ENCODE data around the gene C8A. TPM values are rescaled to one million over a fixed set of nuclear protein-coding genes. Genes with fewer than 3 reads are reported as not detected.

C8A gene
- total RNA-seq, 1 donor from 2014 or later: not detected

- H3K27ac ChIP-seq: no peak overlapping the region
- H3K9me3 ChIP-seq: no peaks in the 10 kb centered on the region
- no peak for DNase-seq (ENCODE audit: extremely low spot score in 2 of 2)
- H3K4me3 ChIP-seq: no peak overlapping the region
- intact Hi-C loops (cut with DNase I): no loop called here
- H3K4me1 ChIP-seq: no peaks in the 10 kb centered on the region
- no peaks in the 10 kb centered on the region for H3K27me3 ChIP-seq
- H3K36me3 ChIP-seq: no peaks in the 10 kb centered on the region
- TF ChIP-seq POLR2A (IDR thresholded peaks at IDR 0.05) (no peak), POLR2AphosphoS5 (IDR thresholded peaks at IDR 0.05; ENCODE audit: insufficient read depth in 1 of 2, low read depth in 1 of 2) (no peak), CTCF (IDR thresholded peaks at IDR 0.05) (no peak)
Measured at GRCh38 chr1:56835657-56836056, 18.9 kb upstream of the C8A start.

GRCh38 chr1:56836359-56836758, 18.2 kb upstream of the C8A start:
- Histone ChIP-seq H3K4me1 (no peaks in the 10 kb centered on the region), H3K4me3 (no peak overlapping the region), H3K27ac (no peak overlapping the region), H3K36me3 (no peaks in the 10 kb centered on the region), H3K27me3 (no peaks in the 10 kb centered on the region), H3K9me3 (no peaks in the 10 kb centered on the region)
- TF ChIP-seq CTCF (IDR thresholded peaks at IDR 0.05) (no peak), POLR2A (IDR thresholded peaks at IDR 0.05) (no peak), POLR2AphosphoS5 (IDR thresholded peaks at IDR 0.05; ENCODE audit: insufficient read depth in 1 of 2, low read depth in 1 of 2) (no peak)
- DNase-seq (ENCODE audit: extremely low spot score in 2 of 2): peak in 1 of 2 donors; percentile 64
- intact Hi-C loops (cut with DNase I): no loop called here

- Histone ChIP-seq H3K36me3 (no peaks in the 10 kb centered on the region), H3K4me1 (no peaks in the 10 kb centered on the region), H3K9me3 (no peaks in the 10 kb centered on the region), H3K27me3 (no peaks in the 10 kb centered on the region), H3K4me3 (no peak overlapping the region), H3K27ac (no peak overlapping the region)
- peak in 1 of 2 donors; percentile 58 for DNase-seq (ENCODE audit: extremely low spot score in 2 of 2)
- intact Hi-C loops (cut with DNase I): no loop called here
- TF ChIP-seq POLR2AphosphoS5 (IDR thresholded peaks at IDR 0.05; ENCODE audit: insufficient read depth in 1 of 2, low read depth in 1 of 2) (no peak), POLR2A (IDR thresholded peaks at IDR 0.05) (no peak), CTCF (IDR thresholded peaks at IDR 0.05) (no peak)
Measured at GRCh38 chr1:56837244-56837939, 17.2 kb upstream of the C8A start.

GRCh38 chr1:56838759-56839158, 15.8 kb upstream of the C8A start:
- Histone ChIP-seq H3K9me3 (no peaks in the 10 kb centered on the region), H3K4me3 (no peak overlapping the region), H3K27ac (no peak overlapping the region), H3K36me3 (no peaks in the 10 kb centered on the region), H3K27me3 (no peaks in the 10 kb centered on the region), H3K4me1 (no peaks in the 10 kb centered on the region)
- no peak for TF ChIP-seq POLR2A (IDR thresholded peaks at IDR 0.05)
- no peak for TF ChIP-seq CTCF (IDR thresholded peaks at IDR 0.05)
- TF ChIP-seq POLR2AphosphoS5 (IDR thresholded peaks at IDR 0.05; ENCODE audit: insufficient read depth in 1 of 2, low read depth in 1 of 2): no peak
- DNase-seq (ENCODE audit: extremely low spot score in 2 of 2): peak; percentile 22 to 79
- intact Hi-C loops (cut with DNase I): no loop called here

- no peaks in the 10 kb centered on the region for H3K4me1 ChIP-seq
- no peaks in the 10 kb centered on the region for H3K9me3 ChIP-seq
- H3K36me3 ChIP-seq: no peaks in the 10 kb centered on the region
- no peaks in the 10 kb centered on the region for H3K27me3 ChIP-seq
- intact Hi-C loops (cut with DNase I): no loop called here
- no peak overlapping the region for H3K4me3 ChIP-seq
- TF ChIP-seq POLR2A (IDR thresholded peaks at IDR 0.05): no peak
- TF ChIP-seq POLR2AphosphoS5 (IDR thresholded peaks at IDR 0.05; ENCODE audit: insufficient read depth in 1 of 2, low read depth in 1 of 2): no peak
- no peak for TF ChIP-seq CTCF (IDR thresholded peaks at IDR 0.05)
- H3K27ac ChIP-seq: no peak overlapping the region
- DNase-seq (ENCODE audit: extremely low spot score in 2 of 2): peak in 1 of 2 donors; percentile 8
Measured at GRCh38 chr1:56843544-56843943, 11.1 kb upstream of the C8A start.
